Ishikawa (cell line): Measurements from ENCODE around the gene PRKAB1.

ENCODE experiments used
- CEBPB ChIP-seq: IDR thresholded peaks from 2 replicates; pipeline ENCODE4 v1.6.1; 2012
- CREB1 ChIP-seq: IDR thresholded peaks from 2 replicates; pipeline ENCODE4 v1.6.1; 2012; ENCODE audit warnings: low read depth
- EGR1 ChIP-seq: IDR thresholded peaks from 2 replicates; pipeline ENCODE4 v1.6.1; 2012
- EP300 ChIP-seq: IDR thresholded peaks from 2 replicates; pipeline ENCODE4 v1.6.1; 2012; ENCODE audit warnings: borderline replicate concordance
- FOXM1 ChIP-seq: IDR thresholded peaks from 2 replicates; pipeline ENCODE4 v1.6.1; 2012; ENCODE audit warnings: low read depth, borderline replicate concordance
- MAX ChIP-seq: IDR thresholded peaks from 2 replicates; pipeline ENCODE4 v1.6.1; 2012
- NFIC ChIP-seq: IDR thresholded peaks from 2 replicates; pipeline ENCODE4 v1.6.1; 2012
- RAD21 ChIP-seq: IDR thresholded peaks from 2 replicates; pipeline ENCODE4 v1.6.1; 2012; ENCODE audit warnings: low read depth
- TAF1 ChIP-seq: IDR thresholded peaks from 2 replicates; pipeline ENCODE4 v1.6.1; 2012; ENCODE audit warnings: low read depth, mild to moderate bottlenecking
- TCF12 ChIP-seq: IDR thresholded peaks from 2 replicates; pipeline ENCODE4 v1.6.1; 2012; ENCODE audit warnings: low read depth
- TEAD4 ChIP-seq: IDR thresholded peaks from 2 replicates; pipeline ENCODE4 v1.6.1; 2012
- USF1 ChIP-seq: IDR thresholded peaks from 2 replicates; pipeline ENCODE4 v1.6.1; 2012
- YY1 ChIP-seq: IDR thresholded peaks from 2 replicates; pipeline ENCODE4 v1.6.1; 2012; ENCODE audit warnings: low read depth
- ZBTB7A ChIP-seq: IDR thresholded peaks from 2 replicates; pipeline ENCODE4 v1.6.1; 2012; ENCODE audit warnings: low read depth
- TF ChIP-seq, protein P1 (sequence below): IDR thresholded peaks from 2 replicates; pipeline ENCODE4 v1.6.1; 2012; ENCODE audit warnings: low read depth, mild to moderate bottlenecking

The PRKAB1 gene

GRCh38 chr12:119681728-119682638 lies 14.1 kb downstream of the PRKAB1 start:
- no peak for TF ChIP-seq RAD21
- no peak for TF ChIP-seq MAX
- TF ChIP-seq NFIC, result no peak
- no peak for TF ChIP-seq TEAD4
- TF ChIP-seq YY1, result no peak
- TF ChIP-seq ZBTB7A, result no peak
- TF ChIP-seq FOXM1, result no peak
- TF ChIP-seq TCF12, result no peak
- no peak for TF ChIP-seq CREB1
- no peak for TF ChIP-seq CEBPB
- TF ChIP-seq, protein P1, sequence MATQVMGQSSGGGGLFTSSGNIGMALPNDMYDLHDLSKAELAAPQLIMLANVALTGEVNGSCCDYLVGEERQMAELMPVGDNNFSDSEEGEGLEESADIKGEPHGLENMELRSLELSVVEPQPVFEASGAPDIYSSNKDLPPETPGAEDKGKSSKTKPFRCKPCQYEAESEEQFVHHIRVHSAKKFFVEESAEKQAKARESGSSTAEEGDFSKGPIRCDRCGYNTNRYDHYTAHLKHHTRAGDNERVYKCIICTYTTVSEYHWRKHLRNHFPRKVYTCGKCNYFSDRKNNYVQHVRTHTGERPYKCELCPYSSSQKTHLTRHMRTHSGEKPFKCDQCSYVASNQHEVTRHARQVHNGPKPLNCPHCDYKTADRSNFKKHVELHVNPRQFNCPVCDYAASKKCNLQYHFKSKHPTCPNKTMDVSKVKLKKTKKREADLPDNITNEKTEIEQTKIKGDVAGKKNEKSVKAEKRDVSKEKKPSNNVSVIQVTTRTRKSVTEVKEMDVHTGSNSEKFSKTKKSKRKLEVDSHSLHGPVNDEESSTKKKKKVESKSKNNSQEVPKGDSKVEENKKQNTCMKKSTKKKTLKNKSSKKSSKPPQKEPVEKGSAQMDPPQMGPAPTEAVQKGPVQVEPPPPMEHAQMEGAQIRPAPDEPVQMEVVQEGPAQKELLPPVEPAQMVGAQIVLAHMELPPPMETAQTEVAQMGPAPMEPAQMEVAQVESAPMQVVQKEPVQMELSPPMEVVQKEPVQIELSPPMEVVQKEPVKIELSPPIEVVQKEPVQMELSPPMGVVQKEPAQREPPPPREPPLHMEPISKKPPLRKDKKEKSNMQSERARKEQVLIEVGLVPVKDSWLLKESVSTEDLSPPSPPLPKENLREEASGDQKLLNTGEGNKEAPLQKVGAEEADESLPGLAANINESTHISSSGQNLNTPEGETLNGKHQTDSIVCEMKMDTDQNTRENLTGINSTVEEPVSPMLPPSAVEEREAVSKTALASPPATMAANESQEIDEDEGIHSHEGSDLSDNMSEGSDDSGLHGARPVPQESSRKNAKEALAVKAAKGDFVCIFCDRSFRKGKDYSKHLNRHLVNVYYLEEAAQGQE, result no peak
- TF ChIP-seq EGR1, result no peak
- no peak for TF ChIP-seq EP300
- no peak for TF ChIP-seq USF1
- no peak for TF ChIP-seq TAF1

DNA sequence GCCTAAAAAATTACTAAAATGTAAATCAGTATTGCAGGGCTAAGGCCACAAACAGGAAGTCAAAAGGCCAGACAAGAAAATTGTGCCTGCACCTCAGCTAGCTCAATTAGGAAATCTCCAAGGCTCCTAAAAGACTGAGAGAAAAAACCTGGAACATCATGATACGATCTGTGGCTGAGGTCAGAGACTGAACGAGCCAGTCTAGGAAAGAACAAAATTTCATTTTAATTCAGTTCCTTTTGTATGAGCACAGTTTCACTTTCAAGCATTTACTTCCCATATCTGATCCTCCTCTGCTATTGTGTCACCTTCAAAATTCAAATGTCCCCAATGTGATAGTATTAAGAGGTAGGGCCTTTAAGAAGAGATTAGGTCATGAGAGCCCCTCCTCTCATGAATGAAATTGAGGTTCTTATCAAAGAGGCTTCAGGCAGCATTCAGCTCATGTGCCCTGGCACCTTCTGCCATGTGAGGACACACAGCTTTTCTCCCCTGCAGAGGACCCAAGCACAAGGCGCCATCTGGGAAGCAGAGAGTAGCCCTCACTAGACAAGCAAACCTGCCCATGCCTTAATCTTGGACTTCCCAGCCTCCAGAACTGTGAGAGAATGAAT lies 14.8 kb downstream of the PRKAB1 start:
- TF ChIP-seq ZBTB7A (no peak), TAF1 (no peak), RAD21 (no peak), YY1 (no peak), EGR1 (no peak), NFIC (no peak), CREB1 (no peak), MAX (no peak), TEAD4 (no peak), USF1 (no peak), EP300 (no peak), TCF12 (no peak), CEBPB (no peak), FOXM1 (no peak)
- TF ChIP-seq, protein P1, result no peak

DNA sequence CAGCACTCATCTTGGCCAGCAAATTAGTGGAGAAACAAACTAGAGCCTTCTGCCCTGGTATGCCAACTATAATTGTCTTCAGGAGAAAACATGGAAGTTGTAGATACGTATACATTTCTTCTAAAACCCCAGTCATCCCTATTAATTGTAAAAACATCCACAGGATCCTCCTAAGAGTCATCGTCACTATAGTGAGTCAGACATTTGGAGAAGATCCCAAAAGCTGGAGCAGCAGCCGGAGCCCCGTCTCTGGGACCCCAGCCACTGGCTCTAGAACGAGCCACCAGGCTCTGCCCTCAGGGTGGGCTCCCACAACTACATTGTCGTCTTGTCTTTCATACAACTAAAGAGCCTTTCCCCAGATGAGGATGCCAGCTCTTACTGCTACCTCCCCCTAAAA lies 15.5 kb downstream of the PRKAB1 start:
- no peak for TF ChIP-seq NFIC
- no peak for TF ChIP-seq ZBTB7A
- TF ChIP-seq USF1, result no peak
- no peak for TF ChIP-seq EP300
- no peak for TF ChIP-seq RAD21
- no peak for TF ChIP-seq TAF1
- no peak for TF ChIP-seq CREB1
- no peak for TF ChIP-seq TCF12
- TF ChIP-seq EGR1, result no peak
- no peak for TF ChIP-seq MAX
- TF ChIP-seq TEAD4, result no peak

DNA sequence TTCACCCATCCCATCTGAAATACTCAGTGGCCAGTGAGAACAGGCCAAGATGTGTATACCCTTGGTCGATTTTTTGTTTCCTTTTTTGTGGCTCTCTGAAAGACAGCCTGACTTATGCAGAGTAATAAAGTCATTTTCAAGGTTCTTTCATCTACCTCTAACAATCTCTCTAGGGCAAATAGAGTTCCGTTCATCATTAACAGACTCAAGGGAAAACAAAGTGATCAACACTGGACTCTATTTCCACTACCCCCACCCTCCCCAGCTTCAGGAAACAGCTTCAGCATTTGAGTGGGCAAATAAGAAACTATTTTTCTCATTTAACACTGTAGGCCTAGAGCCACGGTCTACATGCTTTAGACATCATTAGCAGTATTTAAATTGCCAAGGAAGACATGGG lies 15.9 kb downstream of the PRKAB1 start:
- no peak for TF ChIP-seq CREB1
- TF ChIP-seq ZBTB7A, result no peak
- no peak for TF ChIP-seq TEAD4
- TF ChIP-seq TCF12, result no peak
- TF ChIP-seq EGR1, result no peak
- no peak for TF ChIP-seq CEBPB
- TF ChIP-seq, protein P1, result no peak
